Inferior parietal cortex (tissue), 1 donor: ENCODE data around the gene CCSER1.

Experiments used
- DNase-seq: peaks from one replicate; pipeline ENCODE4 v3.0.0-alpha.2; 2016; ENCODE audit errors: extremely low spot score

CCSER1 gene

GRCh38 chr4:90128961-90129495, 1.8 kb downstream of the CCSER1 start:
- DNase-seq: no peak

GRCh38 chr4:90130076-90130475, 2.9 kb downstream of the CCSER1 start:
- DNase-seq: no peak

DNA sequence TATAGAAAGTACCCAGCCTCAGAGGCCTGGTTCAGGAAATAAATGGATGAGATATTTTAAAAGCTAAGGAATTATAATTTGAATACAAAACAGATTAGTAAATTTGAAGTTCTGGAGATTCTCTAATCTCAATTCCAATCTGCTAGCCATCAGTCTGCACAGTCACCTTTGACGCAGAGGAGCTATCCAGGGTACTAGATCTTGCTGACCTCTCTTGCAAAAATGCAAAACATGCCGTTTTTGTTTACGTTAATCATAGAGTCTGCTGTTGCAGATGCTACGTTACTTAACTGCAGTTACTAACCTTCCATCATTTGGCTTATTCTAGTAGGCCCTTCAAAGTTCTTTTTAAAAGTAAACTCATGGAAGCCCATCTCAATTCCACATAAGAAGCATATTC, 10.4 kb downstream of the CCSER1 start:
- no peak for DNase-seq

GRCh38 chr4:90142081-90142480, 14.9 kb downstream of the CCSER1 start:
- no peak for DNase-seq

GRCh38 chr4:90145319-90145718, 18.1 kb downstream of the CCSER1 start:
- no peak for DNase-seq

- no peak for DNase-seq
Observed at GRCh38 chr4:90146306-90146705, 19.1 kb downstream of the CCSER1 start.

GRCh38 chr4:90148574-90149148, 21.5 kb downstream of the CCSER1 start:
- no peak for DNase-seq

DNA sequence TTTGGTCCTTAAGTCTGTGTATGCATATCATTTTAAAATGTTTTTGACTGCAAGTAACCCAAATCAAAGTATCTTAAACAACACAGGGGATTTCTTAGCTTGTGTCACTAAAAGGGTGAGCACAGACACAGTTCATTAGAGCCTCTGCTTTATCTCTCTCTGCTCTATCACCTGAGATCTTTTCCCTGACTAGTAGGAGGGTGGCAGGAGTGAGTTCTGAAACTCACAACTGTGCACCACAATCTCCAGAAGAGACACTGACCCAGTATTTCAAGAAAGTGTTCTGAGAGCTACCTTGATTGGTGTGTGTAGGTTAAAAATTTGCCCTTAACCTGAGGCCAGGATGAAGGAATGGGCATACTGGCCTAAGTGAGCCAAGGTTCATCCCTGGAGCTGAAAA, 24.8 kb downstream of the CCSER1 start:
- no peak for DNase-seq

GRCh38 chr4:90159193-90159592, 32.0 kb downstream of the CCSER1 start:
- DNase-seq: no peak

GRCh38 chr4:90160044-90160443, 32.9 kb downstream of the CCSER1 start:
- DNase-seq: no peak

- no peak for DNase-seq
Observed at GRCh38 chr4:90162566-90162965, 35.4 kb downstream of the CCSER1 start.

- no peak for DNase-seq
Observed at GRCh38 chr4:90163872-90164271, 36.7 kb downstream of the CCSER1 start.

GRCh38 chr4:90165883-90166282, 38.7 kb downstream of the CCSER1 start:
- DNase-seq: no peak

DNA sequence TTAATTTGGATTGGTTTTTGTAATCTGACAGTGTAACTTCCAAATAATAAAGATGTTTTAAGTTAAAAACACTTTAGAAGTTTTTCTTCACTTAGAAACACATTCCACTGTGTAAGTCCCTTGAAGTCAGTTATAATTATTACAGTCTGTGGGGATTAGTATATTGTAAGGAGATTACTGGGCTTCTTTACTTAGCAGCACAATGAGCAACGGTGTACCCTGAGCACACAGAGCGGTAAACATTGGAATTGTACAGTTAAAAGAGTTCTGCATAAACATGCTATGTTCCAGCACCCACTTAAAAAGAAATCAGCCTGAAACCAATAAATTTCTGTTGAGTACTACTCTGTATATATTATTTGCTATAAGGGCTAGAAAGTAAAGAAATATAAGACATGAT, 44.3 kb downstream of the CCSER1 start:
- no peak for DNase-seq

DNA sequence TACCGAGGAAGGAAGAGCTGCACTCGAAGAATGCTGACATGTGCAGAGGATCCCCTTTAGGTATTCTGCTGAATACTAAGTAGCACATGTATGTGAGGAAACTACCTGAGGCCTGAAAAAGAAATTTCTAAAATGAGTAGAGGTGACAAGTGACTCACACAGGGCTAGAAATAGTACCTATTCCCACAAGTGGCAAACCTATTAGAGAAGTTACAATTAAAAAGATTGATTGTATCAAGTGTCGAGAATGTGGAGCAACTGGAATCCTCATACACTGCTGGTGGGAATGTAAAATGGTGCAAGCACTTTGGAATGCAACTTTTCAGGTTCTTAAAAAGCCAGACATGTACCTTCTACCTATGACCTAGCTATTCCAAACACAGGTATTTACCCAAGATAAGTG, 47.4 kb downstream of the CCSER1 start:
- DNase-seq: no peak

GRCh38 chr4:90181644-90182043, 54.5 kb downstream of the CCSER1 start:
- DNase-seq: no peak

DNA sequence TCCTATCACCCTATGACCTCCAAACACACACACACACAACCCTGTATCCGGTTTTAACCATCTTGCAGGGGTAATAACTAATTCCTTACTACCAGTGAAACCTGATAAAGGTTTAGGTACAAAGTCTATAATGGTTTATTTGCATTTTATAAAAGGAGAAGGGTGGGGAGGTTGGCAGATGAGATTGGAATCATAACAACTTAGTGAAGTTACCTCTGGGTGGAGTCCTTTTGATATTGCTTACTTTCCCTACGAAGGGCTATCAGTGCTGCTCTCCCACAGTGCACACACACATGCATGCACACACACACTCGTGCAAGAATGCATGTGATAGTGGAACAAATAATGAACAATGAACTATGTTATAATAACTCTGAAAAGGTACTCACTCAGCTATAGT, 56.1 kb downstream of the CCSER1 start:
- no peak for DNase-seq

DNA sequence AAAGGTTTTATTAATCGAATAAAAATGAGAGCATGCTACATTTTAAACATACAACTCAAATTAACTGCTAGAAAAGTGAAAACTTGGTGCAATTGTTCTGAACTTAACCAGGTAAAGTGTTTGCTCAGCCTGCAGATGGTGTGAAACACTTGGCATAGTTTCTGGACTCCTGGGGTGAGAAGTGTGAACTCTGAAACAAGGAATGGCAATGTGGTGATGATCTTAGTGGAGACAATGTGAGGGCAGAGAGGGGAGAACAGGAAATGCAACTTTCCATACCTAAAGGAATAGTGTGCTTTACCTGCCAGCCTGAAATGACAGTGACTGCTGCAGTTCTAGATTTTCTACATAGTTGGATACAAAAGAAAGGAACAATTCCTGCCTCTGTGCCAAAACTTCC, 57.4 kb downstream of the CCSER1 start:
- no peak for DNase-seq

DNA sequence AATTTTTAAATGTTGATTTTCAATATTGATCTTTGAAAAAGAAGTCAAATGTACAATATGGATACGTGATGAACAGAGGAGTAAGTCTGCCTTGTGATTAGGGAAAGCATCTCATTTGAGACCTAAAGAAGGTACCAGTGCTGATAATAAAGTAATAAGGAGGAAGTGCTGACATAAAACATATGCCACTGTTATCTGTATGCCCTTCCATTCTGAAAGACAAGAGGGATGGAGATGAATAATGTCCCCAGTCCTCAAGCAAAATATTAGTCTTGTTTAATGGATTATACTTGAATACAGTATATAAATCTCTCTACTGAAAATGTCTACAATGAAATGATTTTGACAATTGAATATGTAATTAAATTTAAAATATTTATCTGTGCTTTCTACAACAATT, 58.2 kb downstream of the CCSER1 start:
- DNase-seq: no peak

GRCh38 chr4:90186229-90186628, 59.0 kb downstream of the CCSER1 start:
- DNase-seq: no peak

DNA sequence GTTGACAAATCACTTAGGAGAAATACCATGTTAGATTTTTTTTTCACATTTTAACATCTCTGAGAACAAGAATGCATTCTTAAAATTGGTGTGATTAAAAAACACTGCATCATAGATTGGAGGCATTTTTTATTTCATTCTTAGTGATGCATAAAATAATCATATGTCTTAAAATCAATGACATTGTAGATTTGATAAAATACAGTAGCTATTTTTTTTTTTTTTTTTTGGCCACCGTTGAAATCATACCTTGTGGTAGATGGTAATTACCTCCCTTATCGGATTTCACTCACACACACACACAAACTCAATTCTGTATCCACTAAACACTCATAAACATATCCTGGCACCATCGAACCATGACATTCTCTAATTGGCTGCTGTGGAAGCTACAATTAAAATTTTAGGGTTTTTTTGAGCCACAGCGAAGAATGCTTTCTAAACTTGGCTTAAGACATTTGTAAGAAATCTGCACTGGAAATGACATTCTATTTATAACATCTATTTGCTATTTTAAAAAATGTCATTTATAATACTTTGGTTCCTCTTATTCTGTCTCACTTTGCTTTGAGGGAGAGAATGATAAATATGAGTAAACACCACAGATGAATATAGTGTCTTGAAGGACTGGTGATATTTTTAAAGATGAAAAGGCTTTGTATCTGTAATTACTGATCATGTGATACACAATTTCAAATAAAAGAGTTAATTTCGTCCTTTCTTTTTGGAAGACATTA, 60.1 kb downstream of the CCSER1 start:
- DNase-seq: no peak

- DNase-seq: no peak
Observed at GRCh38 chr4:90189178-90189577, 62.0 kb downstream of the CCSER1 start.

DNA sequence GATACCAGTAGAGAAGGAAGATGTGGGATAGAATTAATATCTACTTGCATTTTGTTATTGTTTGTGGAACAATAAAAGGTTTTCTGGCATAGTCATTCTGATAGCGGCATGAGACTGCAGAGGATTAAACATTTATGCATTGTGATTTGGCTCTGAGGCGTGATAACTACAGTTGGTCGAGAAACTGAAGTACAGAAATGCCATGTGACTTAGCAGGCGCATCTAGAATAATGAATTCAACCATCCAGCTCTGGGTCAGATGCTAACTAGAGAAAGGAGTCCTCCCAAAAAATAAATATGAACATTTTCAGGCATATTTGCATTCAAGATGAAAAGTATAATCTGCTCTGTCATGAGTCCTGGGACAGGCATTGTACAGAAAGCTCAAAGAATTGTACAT, 62.8 kb downstream of the CCSER1 start:
- DNase-seq: no peak

DNA sequence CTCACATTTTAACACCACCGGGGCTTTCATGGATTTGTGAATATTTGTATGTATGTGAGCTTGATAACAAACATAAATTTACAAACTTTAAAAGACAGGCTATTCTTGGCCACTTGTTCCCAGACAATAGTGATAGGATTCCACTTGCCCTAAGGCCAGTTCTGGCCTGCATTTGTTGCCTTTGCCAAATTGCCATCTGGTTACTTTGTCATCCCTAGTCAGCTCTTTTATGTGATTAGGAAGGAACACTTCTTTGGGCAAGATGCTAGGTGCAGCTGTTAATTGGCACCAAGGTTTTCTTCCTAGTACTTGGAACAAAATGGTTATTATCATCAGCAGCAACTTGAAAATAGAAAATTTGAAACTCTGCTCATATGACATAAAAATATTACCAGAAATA, 63.3 kb downstream of the CCSER1 start:
- no peak for DNase-seq
